ENCODE data around the gene ASF1A. TPM values are rescaled to one million over a fixed set of nuclear protein-coding genes. Genes with fewer than 3 reads are reported as not detected.

The ASF1A gene
- polyA plus RNA-seq, 1 donor: 20.1 TPM

DNA sequence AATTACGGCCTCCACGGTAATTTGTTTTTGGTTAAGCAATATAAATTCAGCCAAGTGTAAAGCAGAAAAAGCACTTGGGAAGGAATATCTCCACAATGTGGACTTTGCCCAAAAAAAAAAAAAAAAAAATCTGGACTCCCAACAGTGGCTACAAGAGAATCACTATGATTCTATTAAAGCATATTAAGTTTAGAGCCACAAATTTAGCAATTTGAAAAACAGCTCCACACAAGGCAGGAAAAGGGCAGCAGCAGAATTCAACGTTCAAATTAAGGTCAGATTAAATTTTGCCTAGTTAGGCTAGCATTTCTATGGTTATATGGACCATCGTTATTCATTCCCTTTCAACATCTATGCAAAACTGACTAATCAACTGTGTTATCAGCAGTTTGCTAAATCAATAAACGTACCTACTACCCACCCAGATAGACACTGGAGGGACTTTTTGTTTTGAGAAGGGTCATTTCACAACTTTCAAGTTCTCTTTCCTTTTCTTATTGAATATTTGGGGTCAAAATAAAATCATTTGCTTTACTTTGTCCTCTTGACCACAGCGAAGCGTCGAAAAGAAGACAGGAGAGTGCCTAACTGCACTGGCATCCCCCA is 40.0 kb downstream of the ASF1A start:
- Histone ChIP-seq H3K27ac (ENCODE audit: low read length) (peak overlapping the region; percentile 80), H3K27me3 (ENCODE audit: control insufficient read depth, insufficient read depth, low read length) (no peaks in the 10 kb centered on the region), H3K36me3 (ENCODE audit: control insufficient read depth, insufficient read depth, low read length) (peaks cover 12% of the 10 kb centered on the region), H3K4me1 (ENCODE audit: control insufficient read depth, insufficient read depth, low read length) (peaks cover 2% of the 10 kb centered on the region), H3K4me3 (ENCODE audit: low read length) (peak overlapping the region; percentile 46), H3K9me3 (ENCODE audit: control insufficient read depth, low read depth, low read length) (no peaks in the 10 kb centered on the region)
- WGBS (ENCODE audit: insufficient coverage, low lambda C conversion rate): 29% methylated on average over 3 of the region's 8 CpGs
- DNase-seq: no peak

DNA sequence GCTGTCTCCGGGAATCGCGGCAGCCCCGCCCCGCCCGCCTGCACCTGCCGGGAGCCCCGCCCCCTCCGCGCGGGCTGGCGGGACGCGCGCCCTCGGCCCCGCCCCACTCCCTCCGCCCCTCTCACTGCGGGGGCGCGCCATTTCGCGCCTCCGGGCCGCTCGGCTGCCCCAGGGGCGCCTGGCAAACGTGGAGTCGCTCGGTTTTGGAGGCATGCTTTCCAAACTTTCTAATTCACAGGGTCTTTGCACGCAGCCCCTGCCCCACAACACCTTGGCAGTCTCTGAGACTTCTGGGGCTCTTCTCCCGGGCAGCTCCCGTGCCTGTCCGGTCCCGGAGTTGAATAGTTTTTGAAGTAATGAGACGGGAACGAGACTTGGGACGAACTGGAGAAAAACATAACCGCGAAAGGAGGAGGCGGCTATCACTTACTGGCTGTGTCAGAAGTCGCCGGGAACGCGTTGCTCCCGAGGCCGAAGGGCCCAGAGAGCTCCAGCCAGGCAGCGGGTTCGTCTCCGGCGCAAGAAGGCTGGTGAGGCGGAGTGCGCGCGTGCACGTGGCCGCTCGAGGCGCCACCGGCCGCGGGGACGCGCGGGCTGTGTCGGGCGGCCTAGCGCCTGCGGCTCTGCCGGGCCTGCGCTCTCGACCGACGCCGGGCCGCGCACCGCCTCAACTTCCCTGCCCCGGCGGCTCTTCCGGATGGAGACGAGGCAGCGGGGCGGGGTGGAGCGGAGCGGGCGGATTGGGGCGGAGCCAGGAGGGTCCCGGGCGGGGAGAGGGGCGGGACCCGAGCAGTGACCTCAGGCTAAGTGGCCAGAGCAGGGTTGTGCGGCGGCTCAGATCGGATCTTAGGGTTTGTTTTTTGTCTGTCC is 40.7 kb downstream of the ASF1A start, which contains the start of gene MCM9:
TSS of gene MCM9 (minus strand) at position 699 of the 870 bp plus-strand sequence. CDS start 3,436 bp downstream, outside the sequence.
- peak within 1 kb of the TSS; percentile 87 for H3K4me3 ChIP-seq (ENCODE audit: low read length)
- peaks cover 8% of the 10 kb centered on the region for H3K36me3 ChIP-seq (ENCODE audit: control insufficient read depth, insufficient read depth, low read length)
- peak within 1 kb of the TSS; percentile 97 for H3K27ac ChIP-seq (ENCODE audit: low read length)
- no CpG with 5 or more reads among the region's 95 CpGs for WGBS (ENCODE audit: insufficient coverage, low lambda C conversion rate)
- H3K9me3 ChIP-seq (ENCODE audit: control insufficient read depth, low read depth, low read length): no peaks in the 10 kb centered on the region
- H3K27me3 ChIP-seq (ENCODE audit: control insufficient read depth, insufficient read depth, low read length): no peaks in the 10 kb centered on the region
- H3K4me1 ChIP-seq (ENCODE audit: control insufficient read depth, insufficient read depth, low read length): peaks cover 2% of the 10 kb centered on the region
- DNase-seq: peak; percentile 93 to 95

DNA sequence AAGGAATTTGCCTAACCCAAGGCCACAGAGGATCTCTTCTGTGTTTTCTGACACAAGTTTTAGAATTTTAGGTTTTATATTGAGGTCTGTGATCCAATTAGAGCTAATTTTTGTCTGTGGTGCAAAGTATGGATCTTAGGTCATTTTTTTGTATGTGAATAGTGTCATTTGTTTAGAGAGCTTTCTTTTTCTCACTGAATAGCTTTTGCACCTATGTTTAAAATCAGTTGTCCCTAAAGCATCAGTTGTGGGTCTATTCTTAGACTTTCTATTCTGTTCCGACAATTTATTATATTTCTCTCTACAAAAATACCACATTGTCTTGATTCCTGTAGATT is 41.3 kb downstream of the ASF1A start:
- Histone ChIP-seq H3K4me3 (ENCODE audit: low read length) (peak overlapping the region; percentile 87), H3K36me3 (ENCODE audit: control insufficient read depth, insufficient read depth, low read length) (peaks cover 8% of the 10 kb centered on the region), H3K4me1 (ENCODE audit: control insufficient read depth, insufficient read depth, low read length) (peaks cover 2% of the 10 kb centered on the region), H3K27ac (ENCODE audit: low read length) (peak overlapping the region; percentile 95), H3K9me3 (ENCODE audit: control insufficient read depth, low read depth, low read length) (no peaks in the 10 kb centered on the region), H3K27me3 (ENCODE audit: control insufficient read depth, insufficient read depth, low read length) (no peaks in the 10 kb centered on the region)
- 50% methylated on average over 1 of the region's 1 CpG for WGBS (ENCODE audit: insufficient coverage, low lambda C conversion rate)
- DNase-seq: no peak

DNA sequence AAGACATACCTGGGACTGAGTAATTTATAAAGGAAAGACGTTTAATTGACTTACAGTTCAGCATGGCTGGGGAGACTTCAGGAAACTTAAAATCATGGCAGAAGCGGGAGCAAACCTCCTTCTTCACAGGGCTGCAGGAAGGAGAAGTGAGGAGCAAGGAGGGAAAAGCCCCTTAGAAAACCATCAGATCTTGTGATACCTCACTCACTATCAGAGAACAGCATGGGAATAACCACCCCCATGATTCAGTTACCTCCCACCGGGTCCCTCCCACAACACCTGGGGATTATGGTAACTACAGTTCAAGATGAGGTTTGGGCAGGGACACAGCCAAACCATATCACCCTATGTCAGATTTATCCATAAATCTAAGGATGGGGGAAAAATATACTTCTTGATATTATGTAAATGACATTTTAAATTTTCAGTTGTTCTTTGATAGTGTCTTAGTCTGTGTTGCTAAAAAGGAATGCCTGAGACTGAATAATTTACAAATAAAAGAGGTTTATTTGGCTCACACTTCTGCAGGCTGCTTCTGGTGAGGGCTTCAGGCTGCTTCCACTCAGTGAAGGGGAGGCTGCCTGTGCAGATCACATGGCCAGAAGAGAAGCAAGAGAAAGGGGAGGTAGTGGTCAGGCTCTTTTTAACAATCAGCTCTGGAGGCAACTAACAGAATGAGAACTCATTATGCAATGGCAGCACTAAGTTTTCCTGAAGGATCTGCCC is 42.2 kb downstream of the ASF1A start:
- Histone ChIP-seq H3K27me3 (ENCODE audit: control insufficient read depth, insufficient read depth, low read length) (no peaks in the 10 kb centered on the region), H3K9me3 (ENCODE audit: control insufficient read depth, low read depth, low read length) (peaks cover 4% of the 10 kb centered on the region), H3K27ac (ENCODE audit: low read length) (no peak overlapping the region), H3K36me3 (ENCODE audit: control insufficient read depth, insufficient read depth, low read length) (peaks cover 3% of the 10 kb centered on the region), H3K4me3 (ENCODE audit: low read length) (no peak overlapping the region), H3K4me1 (ENCODE audit: control insufficient read depth, insufficient read depth, low read length) (peaks cover 2% of the 10 kb centered on the region)
- WGBS (ENCODE audit: insufficient coverage, low lambda C conversion rate): 14% methylated on average over 1 of the region's 3 CpGs
- no peak for DNase-seq

DNA sequence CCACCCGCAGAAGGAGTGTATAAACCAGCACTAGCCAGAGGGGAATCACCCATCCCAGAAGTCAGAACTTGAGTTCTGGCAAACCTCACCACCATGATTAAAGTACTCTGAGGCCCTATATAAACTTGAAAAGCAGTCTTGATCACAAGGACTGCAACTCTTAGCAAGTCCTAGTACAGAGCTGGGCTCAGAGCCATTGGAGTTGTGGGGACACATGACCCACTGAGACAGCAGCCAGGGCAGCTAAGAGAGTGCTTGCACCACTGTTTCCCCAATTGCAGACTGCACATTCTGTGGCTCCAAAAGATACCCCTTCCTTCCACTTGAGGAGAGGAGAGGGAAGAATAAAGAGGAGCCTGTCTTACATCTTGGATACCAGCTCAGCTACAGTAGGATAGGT is 45.7 kb downstream of the ASF1A start:
- no CpG with 5 or more reads among the region's 1 CpG for WGBS (ENCODE audit: insufficient coverage, low lambda C conversion rate)

DNA sequence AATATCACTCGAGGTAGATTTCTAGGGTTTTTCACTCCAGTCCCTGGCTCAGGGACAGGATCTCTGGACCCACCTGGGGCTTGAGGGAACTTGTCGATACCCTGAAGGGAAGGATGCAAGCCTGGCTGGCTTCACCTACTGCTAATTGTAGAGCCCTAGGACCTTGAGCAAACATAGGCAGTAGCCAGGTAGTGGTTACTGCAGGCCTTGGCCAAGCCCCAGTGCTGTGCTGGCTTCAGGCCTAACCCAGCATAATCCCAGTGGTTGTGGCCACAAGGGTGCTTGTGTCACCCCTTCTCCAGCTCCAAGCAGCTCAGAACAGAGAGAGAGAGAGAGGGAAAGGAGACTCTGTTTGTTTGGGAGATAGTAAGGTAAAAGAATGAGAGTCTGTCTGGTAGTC is 46.8 kb downstream of the ASF1A start:
- Histone ChIP-seq H3K4me1 (ENCODE audit: control insufficient read depth, insufficient read depth, low read length) (peaks cover 2% of the 10 kb centered on the region), H3K9me3 (ENCODE audit: control insufficient read depth, low read depth, low read length) (peaks cover 9% of the 10 kb centered on the region), H3K27me3 (ENCODE audit: control insufficient read depth, insufficient read depth, low read length) (no peaks in the 10 kb centered on the region), H3K36me3 (ENCODE audit: control insufficient read depth, insufficient read depth, low read length) (no peaks in the 10 kb centered on the region), H3K4me3 (ENCODE audit: low read length) (no peak overlapping the region), H3K27ac (ENCODE audit: low read length) (no peak overlapping the region)
- no CpG with 5 or more reads among the region's 2 CpGs for WGBS (ENCODE audit: insufficient coverage, low lambda C conversion rate)
- DNase-seq: no peak

More for the DNA sequence above, 45.7 kb downstream of the ASF1A start:
- peaks cover 9% of the 10 kb centered on the region for H3K9me3 ChIP-seq (ENCODE audit: control insufficient read depth, low read depth, low read length)
- peaks cover 2% of the 10 kb centered on the region for H3K4me1 ChIP-seq (ENCODE audit: control insufficient read depth, insufficient read depth, low read length)
- no peaks in the 10 kb centered on the region for H3K27me3 ChIP-seq (ENCODE audit: control insufficient read depth, insufficient read depth, low read length)
- DNase-seq: no peak
- H3K4me3 ChIP-seq (ENCODE audit: low read length): no peak overlapping the region
- no peaks in the 10 kb centered on the region for H3K36me3 ChIP-seq (ENCODE audit: control insufficient read depth, insufficient read depth, low read length)
- H3K27ac ChIP-seq (ENCODE audit: low read length): no peak overlapping the region

DNA sequence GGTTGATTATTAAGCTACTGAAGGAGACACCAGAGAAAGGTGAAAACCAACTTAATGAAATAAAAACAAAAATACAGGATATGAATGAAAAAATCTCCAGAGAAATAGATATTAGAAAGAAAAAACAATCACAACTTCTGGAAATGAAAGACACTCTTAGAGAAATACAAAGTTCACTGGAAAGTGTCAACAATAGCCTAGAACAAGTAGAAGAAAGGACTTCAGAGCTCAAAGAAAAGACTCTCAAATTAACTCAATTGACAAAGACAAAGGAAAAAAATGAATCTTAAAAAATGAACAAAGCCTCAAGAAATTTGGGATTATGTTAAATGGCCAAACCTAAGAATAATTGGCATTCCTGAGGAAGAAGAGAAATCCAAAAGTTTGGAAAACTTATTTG is 51.3 kb downstream of the ASF1A start:
- H3K27me3 ChIP-seq (ENCODE audit: control insufficient read depth, insufficient read depth, low read length): no peaks in the 10 kb centered on the region
- no peaks in the 10 kb centered on the region for H3K4me1 ChIP-seq (ENCODE audit: control insufficient read depth, insufficient read depth, low read length)
- no peaks in the 10 kb centered on the region for H3K36me3 ChIP-seq (ENCODE audit: control insufficient read depth, insufficient read depth, low read length)
- H3K4me3 ChIP-seq (ENCODE audit: low read length): no peak overlapping the region
- no peak overlapping the region for H3K27ac ChIP-seq (ENCODE audit: low read length)
- peaks cover 16% of the 10 kb centered on the region for H3K9me3 ChIP-seq (ENCODE audit: control insufficient read depth, low read depth, low read length)
- no peak for DNase-seq

DNA sequence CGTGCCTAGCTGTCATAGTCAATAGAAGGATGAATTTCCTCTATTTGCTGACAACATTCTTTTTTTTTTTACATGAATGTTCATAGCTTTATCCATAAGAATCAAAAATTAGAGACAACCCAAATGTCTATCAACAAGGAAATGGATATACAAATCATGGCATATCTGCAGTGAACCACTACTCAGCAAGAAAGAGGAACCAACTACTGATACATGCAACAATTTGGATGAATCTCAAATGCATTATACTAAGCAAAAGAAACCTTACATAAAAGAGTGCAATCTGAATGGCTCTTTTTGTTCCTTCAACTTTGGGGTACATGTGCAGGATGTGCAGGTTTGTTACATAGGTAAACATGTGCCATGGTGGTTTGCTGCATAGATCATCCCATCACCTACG is 58.7 kb downstream of the ASF1A start:
- peaks cover 8% of the 10 kb centered on the region for H3K9me3 ChIP-seq (ENCODE audit: control insufficient read depth, low read depth, low read length)
- no peak for DNase-seq
- WGBS (ENCODE audit: insufficient coverage, low lambda C conversion rate): 100% methylated on average over 1 of the region's 2 CpGs
- no peak overlapping the region for H3K4me3 ChIP-seq (ENCODE audit: low read length)
- no peak overlapping the region for H3K27ac ChIP-seq (ENCODE audit: low read length)
- H3K36me3 ChIP-seq (ENCODE audit: control insufficient read depth, insufficient read depth, low read length): no peaks in the 10 kb centered on the region
- no peaks in the 10 kb centered on the region for H3K4me1 ChIP-seq (ENCODE audit: control insufficient read depth, insufficient read depth, low read length)
- no peaks in the 10 kb centered on the region for H3K27me3 ChIP-seq (ENCODE audit: control insufficient read depth, insufficient read depth, low read length)

DNA sequence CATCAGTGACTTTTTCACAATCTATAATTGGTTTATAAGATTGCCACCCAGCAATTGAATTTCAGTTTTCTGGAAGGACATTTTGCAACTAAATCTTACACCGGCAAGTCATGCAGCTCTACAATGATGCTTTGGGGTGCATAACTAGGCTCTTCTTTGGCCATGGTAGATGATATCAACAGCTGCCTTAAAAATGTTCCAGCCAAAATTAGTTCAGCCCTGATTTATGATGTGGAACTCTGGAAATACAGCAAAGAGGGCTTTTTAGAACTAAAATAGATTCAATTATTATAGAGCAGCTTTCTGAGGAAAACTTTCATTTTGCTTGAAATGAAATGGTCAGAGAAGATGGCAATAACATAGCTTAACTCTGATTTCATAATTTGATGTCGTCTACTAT is 59.4 kb downstream of the ASF1A start:
- WGBS (ENCODE audit: insufficient coverage, low lambda C conversion rate): no CpG with 5 or more reads among the region's 2 CpGs
- Histone ChIP-seq H3K27ac (ENCODE audit: low read length) (no peak overlapping the region), H3K36me3 (ENCODE audit: control insufficient read depth, insufficient read depth, low read length) (no peaks in the 10 kb centered on the region), H3K4me3 (ENCODE audit: low read length) (no peak overlapping the region), H3K4me1 (ENCODE audit: control insufficient read depth, insufficient read depth, low read length) (no peaks in the 10 kb centered on the region), H3K27me3 (ENCODE audit: control insufficient read depth, insufficient read depth, low read length) (no peaks in the 10 kb centered on the region), H3K9me3 (ENCODE audit: control insufficient read depth, low read depth, low read length) (peaks cover under 1% of the 10 kb centered on the region)
- DNase-seq: no peak
